Fibroblast of peridontal ligament (primary cell): ENCODE data around the gene CBX4.

Experiments used
- DNase-seq: peaks from one replicate; pipeline ENCODE4 v3.0.0-alpha.2; 2010; ENCODE audit errors: extremely low read depth

The CBX4 gene

DNA sequence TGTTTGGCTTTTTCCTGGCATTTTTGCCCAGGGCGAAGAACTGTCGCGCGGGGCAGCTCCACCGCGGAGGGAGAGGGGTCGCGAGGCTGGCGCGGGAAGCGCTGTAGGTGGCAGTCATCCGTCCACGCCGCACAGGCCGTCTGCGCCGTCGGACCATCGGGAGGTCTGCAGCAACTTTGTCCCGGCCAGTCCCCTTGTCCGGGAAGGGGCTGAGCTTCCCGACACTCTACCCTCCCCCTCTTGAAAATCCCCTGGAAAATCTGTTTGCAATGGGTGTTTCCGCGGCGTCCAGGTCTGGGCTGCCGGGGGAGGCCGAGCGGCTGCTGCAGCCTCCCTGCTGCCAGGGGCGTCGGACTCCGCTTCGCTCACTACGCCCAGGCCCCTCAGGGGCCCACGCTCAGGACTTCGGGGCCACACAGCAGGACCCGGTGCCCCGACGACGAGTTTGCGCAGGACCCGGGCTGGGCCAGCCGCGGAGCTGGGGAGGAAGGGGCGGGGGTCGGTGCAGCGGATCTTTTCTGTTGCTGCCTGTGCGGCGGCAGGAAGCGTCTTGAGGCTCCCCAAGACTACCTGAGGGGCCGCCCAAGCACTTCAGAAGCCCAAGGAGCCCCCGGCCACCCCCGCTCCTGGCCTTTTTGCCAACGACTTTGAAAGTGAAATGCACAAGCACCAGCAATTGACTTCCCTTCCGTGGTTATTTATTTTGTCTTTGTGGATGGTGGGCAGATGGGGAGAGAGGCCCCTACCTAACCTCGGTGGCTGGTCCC is 2.3 kb upstream of the CBX4 start:
- DNase-seq: no peak

- DNase-seq: no peak
Observed at GRCh38 chr17:79840989-79841286, 1.7 kb upstream of the CBX4 start.

GRCh38 chr17:79840269-79840988 is 1.2 kb upstream of the CBX4 start:
- peak; percentile 45 for DNase-seq

- DNase-seq: peak; percentile 62
Observed at GRCh38 chr17:79838522-79839274, 542 bp downstream of the CBX4 start.

- DNase-seq: no peak
Observed at GRCh38 chr17:79837888-79838521, 1.2 kb downstream of the CBX4 start.

GRCh38 chr17:79836972-79837887 is 2.0 kb downstream of the CBX4 start:
- DNase-seq: peak; percentile 68

DNA sequence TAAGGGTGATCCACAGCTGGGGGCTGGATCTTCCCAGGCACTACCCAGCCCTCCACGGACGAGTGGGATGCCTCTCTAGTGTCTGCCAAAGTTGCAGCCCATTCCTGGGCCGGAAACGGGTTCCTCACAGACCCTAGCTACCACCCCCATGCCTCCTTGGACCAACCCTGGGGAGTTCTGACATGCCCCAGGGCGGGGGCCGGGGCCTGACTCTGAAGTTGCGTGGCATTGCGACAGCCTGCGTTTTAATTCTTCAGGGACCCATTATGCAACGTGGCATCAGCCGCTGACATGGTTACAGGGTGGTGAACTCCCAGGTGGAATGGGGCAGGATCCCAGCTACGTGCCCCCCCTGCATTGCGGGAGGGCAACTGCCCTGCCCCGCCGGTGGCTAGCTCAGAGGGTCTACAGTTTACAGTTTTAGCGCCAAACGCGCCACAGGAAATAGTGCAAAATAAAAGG is 2.7 kb downstream of the CBX4 start:
- DNase-seq: peak; percentile 36

- no peak for DNase-seq
Observed at GRCh38 chr17:79835953-79836509, 3.2 kb downstream of the CBX4 start.

- no peak for DNase-seq
Observed at GRCh38 chr17:79835470-79835899, 3.8 kb downstream of the CBX4 start.

GRCh38 chr17:79834565-79835469 is 4.4 kb downstream of the CBX4 start:
- DNase-seq: no peak

DNA sequence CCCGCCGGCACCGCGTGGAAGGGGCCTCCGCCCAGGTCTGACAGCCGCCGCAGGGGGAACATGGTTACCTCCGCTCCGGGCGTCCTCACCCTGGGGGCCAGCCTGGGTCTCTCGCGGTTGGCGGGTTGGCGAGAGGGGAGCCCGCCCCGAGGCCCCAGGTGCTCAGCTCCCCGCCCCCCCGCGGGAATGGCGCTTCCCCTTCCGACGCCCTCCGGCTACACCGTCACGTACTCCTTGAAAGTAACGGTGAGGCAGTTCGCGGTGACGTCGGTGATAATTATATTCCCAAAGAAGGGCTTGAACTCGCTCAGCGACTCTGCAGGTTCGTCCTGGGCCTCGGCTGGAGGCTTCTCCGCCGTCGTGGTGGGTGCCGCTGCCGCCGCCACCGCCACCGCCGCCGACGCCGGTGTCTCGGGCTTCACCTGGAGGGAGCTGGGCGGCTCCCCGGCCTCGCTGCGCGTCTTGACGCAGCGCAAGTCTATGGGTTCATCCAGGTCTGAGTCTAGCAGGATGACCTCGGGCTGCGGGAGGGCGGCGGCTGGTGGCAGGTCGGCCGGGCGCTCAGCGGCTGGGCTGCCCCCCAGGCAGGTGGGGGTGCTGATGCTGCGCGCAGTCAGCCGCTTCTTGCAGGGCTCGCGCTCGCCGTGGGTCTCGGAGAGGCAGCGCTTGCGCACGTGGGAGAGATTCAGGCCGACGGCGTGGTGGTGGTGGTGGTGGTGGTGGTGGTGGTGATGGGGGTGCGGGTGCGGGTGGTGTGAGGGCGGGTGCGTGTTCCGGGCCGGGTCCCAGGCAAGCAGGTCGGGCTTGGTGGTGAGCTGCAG is 5.3 kb downstream of the CBX4 start:
- no peak for DNase-seq

DNA sequence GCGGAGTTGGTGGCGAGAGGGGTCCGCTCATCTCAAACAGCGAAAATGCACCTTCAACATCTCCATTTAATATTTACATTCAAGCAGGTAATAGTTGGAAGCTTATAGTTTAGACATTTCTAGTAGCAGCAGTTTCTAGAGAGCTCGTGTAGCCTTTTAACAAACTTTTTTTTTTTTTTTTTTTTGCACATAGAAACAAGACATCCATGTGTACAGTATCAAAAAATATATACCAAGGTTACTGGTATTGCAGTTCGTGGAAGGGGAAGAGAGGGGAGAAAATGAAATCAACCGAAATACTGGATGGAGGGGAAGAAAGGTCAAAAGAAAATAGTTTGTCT is 6.2 kb downstream of the CBX4 start:
- DNase-seq: no peak

- DNase-seq: no peak
Observed at GRCh38 chr17:79832218-79833109, 6.8 kb downstream of the CBX4 start.

- no peak for DNase-seq
Observed at GRCh38 chr17:79831265-79832217, 7.7 kb downstream of the CBX4 start.

DNA sequence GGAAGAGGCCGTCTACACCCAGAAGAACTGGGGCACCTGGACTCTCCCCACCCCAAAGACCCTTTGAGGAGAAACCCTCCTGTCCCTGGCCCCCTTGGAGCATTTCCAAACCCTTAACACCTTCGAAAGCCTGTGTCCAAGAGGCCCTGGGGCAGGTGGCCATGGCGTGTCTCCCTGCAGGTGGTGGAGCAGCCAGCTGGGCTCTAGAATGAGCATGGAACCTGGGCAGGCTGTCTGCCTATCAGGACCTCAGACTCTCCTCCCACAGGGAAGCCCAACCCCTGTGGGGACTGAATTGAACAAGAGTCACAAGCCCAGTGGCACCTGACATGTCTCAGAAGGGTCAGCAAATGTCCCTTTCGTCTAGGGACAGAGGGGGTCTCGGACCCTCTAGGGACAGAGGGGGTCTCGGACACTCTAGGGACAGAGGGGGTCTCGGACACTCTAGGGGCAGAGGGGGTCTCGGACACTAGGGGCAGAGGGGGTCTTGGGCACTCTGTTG is 8.4 kb downstream of the CBX4 start:
- DNase-seq: no peak

- DNase-seq: no peak
Observed at GRCh38 chr17:79830303-79830702, 8.9 kb downstream of the CBX4 start.

GRCh38 chr17:79829457-79829856 is 9.8 kb downstream of the CBX4 start:
- DNase-seq: no peak
